ENCODE measurements around the gene HTT. TPM values are rescaled to one million over a fixed set of nuclear protein-coding genes. Genes with fewer than 3 reads are reported as not detected.

Gene HTT
- total RNA-seq, 1 donor from 2014 or later, result 242 TPM

DNA sequence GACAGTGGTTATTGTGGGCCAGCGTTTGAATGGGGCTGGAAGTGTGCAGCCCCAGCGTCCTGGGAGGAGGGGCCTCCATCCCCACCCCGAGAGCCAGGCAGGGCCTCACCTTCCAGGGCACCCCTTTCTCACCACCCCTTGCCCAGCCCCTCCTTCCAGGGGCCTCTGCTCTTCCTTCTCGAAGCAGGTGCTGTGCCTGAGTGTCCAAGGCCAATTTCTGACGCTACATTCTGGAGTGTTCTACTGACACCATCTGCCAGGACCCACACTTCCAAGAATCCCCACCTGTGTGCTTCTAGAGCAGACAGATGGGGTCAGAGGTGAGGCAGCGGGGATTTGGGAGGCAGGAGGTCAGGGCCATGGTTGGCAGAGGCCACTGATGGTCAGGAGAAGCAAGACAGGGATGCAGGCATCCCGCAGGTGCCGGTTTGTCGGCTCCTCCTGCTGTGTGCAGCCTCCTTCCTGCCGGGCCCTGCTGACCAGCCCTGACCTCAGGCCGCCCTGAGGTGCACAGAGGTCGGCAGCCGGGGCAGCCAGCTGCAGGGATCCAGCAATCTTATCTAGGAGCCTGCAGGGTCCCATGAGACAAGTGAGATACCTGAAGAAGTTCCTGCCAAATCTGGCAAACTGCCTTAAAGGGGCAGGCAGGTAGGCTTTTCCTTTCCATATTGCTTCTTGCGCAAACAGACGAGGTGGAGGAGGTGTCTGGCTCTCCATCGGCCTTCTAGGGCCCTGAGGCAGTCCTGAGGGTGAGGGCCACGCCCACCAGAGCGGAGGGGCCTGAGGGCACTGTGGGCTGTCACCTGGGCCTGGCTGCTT lies 193.3 kb downstream of the HTT start:
- no peak overlapping the region for H3K4me3 Mint-ChIP-seq
- peaks cover 5% of the 10 kb centered on the region for H3K9me3 Mint-ChIP-seq
- no peaks in the 10 kb centered on the region for H3K36me3 Mint-ChIP-seq (ENCODE audit: low read depth)
- no peak for DNase-seq
- intact Hi-C loops (cut with micrococcal nuclease), result no loop called here
- ATAC-seq (ENCODE audit: low read depth), result no peak
- H3K27me3 Mint-ChIP-seq, result no peaks in the 10 kb centered on the region
- H3K4me1 Mint-ChIP-seq, result peaks cover 11% of the 10 kb centered on the region
- POLR2A ChIA-PET, result no interaction called here
- H3K27ac Mint-ChIP-seq, result no peak overlapping the region
- CTCF ChIA-PET, result no interaction called here
- TF ChIP-seq, protein P1, sequence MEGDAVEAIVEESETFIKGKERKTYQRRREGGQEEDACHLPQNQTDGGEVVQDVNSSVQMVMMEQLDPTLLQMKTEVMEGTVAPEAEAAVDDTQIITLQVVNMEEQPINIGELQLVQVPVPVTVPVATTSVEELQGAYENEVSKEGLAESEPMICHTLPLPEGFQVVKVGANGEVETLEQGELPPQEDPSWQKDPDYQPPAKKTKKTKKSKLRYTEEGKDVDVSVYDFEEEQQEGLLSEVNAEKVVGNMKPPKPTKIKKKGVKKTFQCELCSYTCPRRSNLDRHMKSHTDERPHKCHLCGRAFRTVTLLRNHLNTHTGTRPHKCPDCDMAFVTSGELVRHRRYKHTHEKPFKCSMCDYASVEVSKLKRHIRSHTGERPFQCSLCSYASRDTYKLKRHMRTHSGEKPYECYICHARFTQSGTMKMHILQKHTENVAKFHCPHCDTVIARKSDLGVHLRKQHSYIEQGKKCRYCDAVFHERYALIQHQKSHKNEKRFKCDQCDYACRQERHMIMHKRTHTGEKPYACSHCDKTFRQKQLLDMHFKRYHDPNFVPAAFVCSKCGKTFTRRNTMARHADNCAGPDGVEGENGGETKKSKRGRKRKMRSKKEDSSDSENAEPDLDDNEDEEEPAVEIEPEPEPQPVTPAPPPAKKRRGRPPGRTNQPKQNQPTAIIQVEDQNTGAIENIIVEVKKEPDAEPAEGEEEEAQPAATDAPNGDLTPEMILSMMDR (IDR thresholded peaks at IDR 0.05), result no peak

- CTCF ChIA-PET, result no interaction called here
Measured at GRCh38 chr4:3268395-3269104, 194.1 kb downstream of the HTT start.

GRCh38 chr4:3269105-3269927 lies 194.8 kb downstream of the HTT start:
- CTCF ChIA-PET, result no interaction called here
- intact Hi-C loops (cut with micrococcal nuclease), result no loop called here

More at GRCh38 chr4:3268395-3269104, 194.1 kb downstream of the HTT start:
- peaks cover 11% of the 10 kb centered on the region for H3K4me1 Mint-ChIP-seq
- no peak for ATAC-seq (ENCODE audit: low read depth)
- H3K27ac Mint-ChIP-seq, result no peak overlapping the region
- peaks cover 1% of the 10 kb centered on the region for H3K36me3 Mint-ChIP-seq (ENCODE audit: low read depth)
- H3K27me3 Mint-ChIP-seq, result no peaks in the 10 kb centered on the region
- H3K9me3 Mint-ChIP-seq, result peaks cover 7% of the 10 kb centered on the region
- POLR2A ChIA-PET, result no interaction called here
- TF ChIP-seq, protein P1 (IDR thresholded peaks at IDR 0.05), result no peak
- DNase-seq, result no peak
- no peak overlapping the region for H3K4me3 Mint-ChIP-seq
- intact Hi-C loops (cut with micrococcal nuclease), result no loop called here

DNA sequence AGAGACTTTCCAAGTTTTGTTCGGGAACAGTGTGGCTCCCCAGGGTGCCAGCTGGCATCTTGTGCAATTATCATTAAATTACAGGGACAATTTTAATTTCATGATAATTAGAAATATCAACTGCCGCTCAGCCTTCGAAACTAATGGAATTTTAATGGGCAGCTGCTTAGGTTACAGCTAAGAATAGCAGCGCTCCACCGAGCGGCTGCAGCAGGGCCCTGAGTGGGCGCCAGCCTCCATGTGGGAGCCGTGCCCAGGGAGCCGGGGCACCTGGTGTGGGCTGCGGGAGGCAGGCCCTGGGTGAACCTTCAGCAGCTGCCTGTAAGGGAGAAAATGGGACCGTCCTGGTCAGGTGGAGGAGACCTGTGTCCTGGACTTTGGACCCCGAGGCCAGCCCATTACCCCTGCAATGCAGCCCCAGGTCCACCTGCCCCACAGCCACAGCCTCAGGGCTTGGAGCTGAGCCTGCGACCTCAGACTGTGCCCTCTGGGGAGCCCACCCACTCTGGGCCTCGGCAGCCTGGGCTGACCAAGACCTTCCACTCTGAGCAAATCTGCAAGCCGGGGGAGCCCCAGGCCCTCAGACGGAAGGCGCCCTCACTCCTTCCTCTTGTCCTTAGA lies 195.6 kb downstream of the HTT start:
- Mint-ChIP-seq H3K4me1 (peaks cover 11% of the 10 kb centered on the region), H3K27me3 (no peaks in the 10 kb centered on the region), H3K9me3 (peaks cover 9% of the 10 kb centered on the region), H3K27ac (no peak overlapping the region), H3K36me3 (ENCODE audit: low read depth) (peaks cover 1% of the 10 kb centered on the region), H3K4me3 (no peak overlapping the region)
- ChIA-PET POLR2A (interaction anchor here (0.6 kb wide), 1 partner anchor 78 kb away, joined by 3 read pairs; no protein-coding TSS in a partner anchor), CTCF (no interaction called here)
- DNase-seq (no peak), ATAC-seq (ENCODE audit: low read depth) (no peak)
- intact Hi-C loops (cut with micrococcal nuclease), result no loop called here
- TF ChIP-seq, protein P1 (IDR thresholded peaks at IDR 0.05), result no peak

More at GRCh38 chr4:3269105-3269927, 194.8 kb downstream of the HTT start:
- POLR2A ChIA-PET, result interaction anchor here (0.6 kb wide), 1 partner anchor 78 kb away, joined by 3 read pairs; no protein-coding TSS in a partner anchor
- H3K9me3 Mint-ChIP-seq, result peaks cover 9% of the 10 kb centered on the region
- TF ChIP-seq, protein P1 (IDR thresholded peaks at IDR 0.05), result no peak
- no peak overlapping the region for H3K27ac Mint-ChIP-seq
- H3K27me3 Mint-ChIP-seq, result no peaks in the 10 kb centered on the region
- no peak for DNase-seq
- H3K4me3 Mint-ChIP-seq, result no peak overlapping the region
- H3K36me3 Mint-ChIP-seq (ENCODE audit: low read depth), result peaks cover 1% of the 10 kb centered on the region
- H3K4me1 Mint-ChIP-seq, result peaks cover 11% of the 10 kb centered on the region
- ATAC-seq (ENCODE audit: low read depth), result no peak

All from activated B cell treated with CpG ODN at 0.5 μM for 24 hours (primary cell).